Measurements from ENCODE around the gene PPP1R13B. TPM values are rescaled to one million over a fixed set of nuclear protein-coding genes. Genes with fewer than 3 reads are reported as not detected.

PPP1R13B gene
- total and polyA plus RNA-seq, 2 experiments from 2014 or later, result 2.0 to 8.5 TPM

DNA sequence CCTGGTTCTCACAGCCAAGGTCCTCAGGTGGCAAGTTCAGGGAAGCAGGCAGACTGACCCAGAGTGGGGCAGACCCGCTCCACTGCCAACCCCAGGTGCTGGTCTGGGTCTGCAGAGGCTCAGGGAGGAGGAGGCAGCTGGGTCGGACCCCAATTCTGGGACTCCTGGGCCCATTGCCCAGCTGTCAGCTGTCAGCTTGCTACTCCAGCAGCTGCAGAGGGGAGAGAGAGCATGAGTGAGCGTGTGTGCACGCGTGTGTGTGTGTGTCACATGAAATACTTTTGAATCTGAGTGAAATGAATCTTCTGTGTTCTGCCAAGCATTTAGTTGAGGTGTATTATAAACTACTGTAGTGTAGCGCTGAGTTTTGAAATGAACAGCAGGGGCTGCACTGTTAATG, 162.9 kb downstream of the PPP1R13B start:
- H3K79me2 ChIP-seq (replicated peaks; ENCODE audit: insufficient read depth), result peaks cover 39% of the 10 kb centered on the region
- H3K27ac ChIP-seq (ENCODE audit: low read depth), result no peak overlapping the region
- no peak overlapping the region for H3K27ac Mint-ChIP-seq

More for the DNA sequence above, 162.9 kb downstream of the PPP1R13B start:
- Histone ChIP-seq H3K4me1 (ENCODE audit: insufficient read depth) (no peaks in the 10 kb centered on the region), H4K20me1 (replicated peaks; ENCODE audit: insufficient read depth) (peaks cover 35% of the 10 kb centered on the region), H3K4me2 (no peak overlapping the region), H3K4me3 (no peak overlapping the region), H3K9me2 (ENCODE audit: insufficient read depth) (no peaks in the 10 kb centered on the region), H3F3A (replicated peaks; ENCODE audit: low read depth) (peaks cover 11% of the 10 kb centered on the region; the same call in 1 of the 2 replicates), H3K27me3 (ENCODE audit: insufficient read depth) (no peaks in the 10 kb centered on the region), H2AFZ (no peak overlapping the region), H3K36me3 (ENCODE audit: insufficient read depth) (peaks cover 58% of the 10 kb centered on the region)
- peaks cover 10% of the 10 kb centered on the region for H3K27me3 Mint-ChIP-seq (ENCODE audit: insufficient read depth, low read depth, poor library complexity)
- no peak overlapping the region for H3K4me3 Mint-ChIP-seq
- ATAC-seq (no peak), DNase-seq (ENCODE audit: low spot score) (no peak)
- H3K4me1 Mint-ChIP-seq, result peaks cover 1% of the 10 kb centered on the region; the same call in 2 of the 3 replicates
- H3K36me3 Mint-ChIP-seq (ENCODE audit: low read depth), result peaks cover 61% of the 10 kb centered on the region
- TF ChIP-seq, protein P1, sequence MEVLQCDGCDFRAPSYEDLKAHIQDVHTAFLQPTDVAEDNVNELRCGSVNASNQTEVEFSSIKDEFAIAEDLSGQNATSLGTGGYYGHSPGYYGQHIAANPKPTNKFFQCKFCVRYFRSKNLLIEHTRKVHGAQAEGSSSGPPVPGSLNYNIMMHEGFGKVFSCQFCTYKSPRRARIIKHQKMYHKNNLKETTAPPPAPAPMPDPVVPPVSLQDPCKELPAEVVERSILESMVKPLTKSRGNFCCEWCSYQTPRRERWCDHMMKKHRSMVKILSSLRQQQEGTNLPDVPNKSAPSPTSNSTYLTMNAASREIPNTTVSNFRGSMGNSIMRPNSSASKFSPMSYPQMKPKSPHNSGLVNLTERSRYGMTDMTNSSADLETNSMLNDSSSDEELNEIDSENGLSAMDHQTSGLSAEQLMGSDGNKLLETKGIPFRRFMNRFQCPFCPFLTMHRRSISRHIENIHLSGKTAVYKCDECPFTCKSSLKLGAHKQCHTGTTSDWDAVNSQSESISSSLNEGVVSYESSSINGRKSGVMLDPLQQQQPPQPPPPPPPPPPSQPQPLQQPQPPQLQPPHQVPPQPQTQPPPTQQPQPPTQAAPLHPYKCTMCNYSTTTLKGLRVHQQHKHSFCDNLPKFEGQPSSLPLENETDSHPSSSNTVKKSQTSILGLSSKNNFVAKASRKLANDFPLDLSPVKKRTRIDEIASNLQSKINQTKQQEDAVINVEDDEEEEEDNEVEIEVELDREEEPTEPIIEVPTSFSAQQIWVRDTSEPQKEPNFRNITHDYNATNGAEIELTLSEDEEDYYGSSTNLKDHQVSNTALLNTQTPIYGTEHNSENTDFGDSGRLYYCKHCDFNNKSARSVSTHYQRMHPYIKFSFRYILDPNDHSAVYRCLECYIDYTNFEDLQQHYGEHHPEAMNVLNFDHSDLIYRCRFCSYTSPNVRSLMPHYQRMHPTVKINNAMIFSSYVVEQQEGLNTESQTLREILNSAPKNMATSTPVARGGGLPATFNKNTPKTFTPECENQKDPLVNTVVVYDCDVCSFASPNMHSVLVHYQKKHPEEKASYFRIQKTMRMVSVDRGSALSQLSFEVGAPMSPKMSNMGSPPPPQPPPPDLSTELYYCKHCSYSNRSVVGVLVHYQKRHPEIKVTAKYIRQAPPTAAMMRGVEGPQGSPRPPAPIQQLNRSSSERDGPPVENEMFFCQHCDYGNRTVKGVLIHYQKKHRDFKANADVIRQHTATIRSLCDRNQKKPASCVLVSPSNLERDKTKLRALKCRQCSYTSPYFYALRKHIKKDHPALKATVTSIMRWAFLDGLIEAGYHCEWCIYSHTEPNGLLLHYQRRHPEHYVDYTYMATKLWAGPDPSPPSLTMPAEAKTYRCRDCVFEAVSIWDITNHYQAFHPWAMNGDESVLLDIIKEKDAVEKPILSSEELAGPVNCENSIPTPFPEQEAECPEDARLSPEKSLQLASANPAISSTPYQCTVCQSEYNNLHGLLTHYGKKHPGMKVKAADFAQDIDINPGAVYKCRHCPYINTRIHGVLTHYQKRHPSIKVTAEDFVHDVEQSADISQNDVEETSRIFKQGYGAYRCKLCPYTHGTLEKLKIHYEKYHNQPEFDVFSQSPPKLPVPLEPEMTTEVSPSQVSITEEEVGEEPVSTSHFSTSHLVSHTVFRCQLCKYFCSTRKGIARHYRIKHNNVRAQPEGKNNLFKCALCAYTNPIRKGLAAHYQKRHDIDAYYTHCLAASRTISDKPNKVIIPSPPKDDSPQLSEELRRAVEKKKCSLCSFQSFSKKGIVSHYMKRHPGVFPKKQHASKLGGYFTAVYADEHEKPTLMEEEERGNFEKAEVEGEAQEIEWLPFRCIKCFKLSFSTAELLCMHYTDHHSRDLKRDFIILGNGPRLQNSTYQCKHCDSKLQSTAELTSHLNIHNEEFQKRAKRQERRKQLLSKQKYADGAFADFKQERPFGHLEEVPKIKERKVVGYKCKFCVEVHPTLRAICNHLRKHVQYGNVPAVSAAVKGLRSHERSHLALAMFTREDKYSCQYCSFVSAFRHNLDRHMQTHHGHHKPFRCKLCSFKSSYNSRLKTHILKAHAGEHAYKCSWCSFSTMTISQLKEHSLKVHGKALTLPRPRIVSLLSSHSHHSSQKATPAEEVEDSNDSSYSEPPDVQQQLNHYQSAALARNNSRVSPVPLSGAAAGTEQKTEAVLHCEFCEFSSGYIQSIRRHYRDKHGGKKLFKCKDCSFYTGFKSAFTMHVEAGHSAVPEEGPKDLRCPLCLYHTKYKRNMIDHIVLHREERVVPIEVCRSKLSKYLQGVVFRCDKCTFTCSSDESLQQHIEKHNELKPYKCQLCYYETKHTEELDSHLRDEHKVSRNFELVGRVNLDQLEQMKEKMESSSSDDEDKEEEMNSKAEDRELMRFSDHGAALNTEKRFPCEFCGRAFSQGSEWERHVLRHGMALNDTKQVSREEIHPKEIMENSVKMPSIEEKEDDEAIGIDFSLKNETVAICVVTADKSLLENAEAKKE (CRISPR knock-in tag; IDR thresholded peaks at IDR 0.05), result no peak
- TF ChIP-seq JUNB (IDR thresholded peaks at IDR 0.05; ENCODE audit: unreplicated experiment), result no peak
- no peak for TF ChIP-seq ETS1 (IDR thresholded peaks at IDR 0.05)
- no peak for TF ChIP-seq ZNF331 (CRISPR knock-in tag; IDR thresholded peaks at IDR 0.05; ENCODE audit: low read depth)
- no peak for TF ChIP-seq EZH2 (IDR thresholded peaks at IDR 0.05; ENCODE audit: low read depth, unreplicated experiment)
- no peak for TF ChIP-seq STAT1 (IDR thresholded peaks at IDR 0.05; ENCODE audit: unreplicated experiment)
- no peak for TF ChIP-seq POLR2AphosphoS5 (IDR thresholded peaks at IDR 0.05; ENCODE audit: low read depth)
- TF ChIP-seq ZNF114 (CRISPR knock-in tag; IDR thresholded peaks at IDR 0.05), result no peak
- TF ChIP-seq EZH2phosphoT487 (IDR thresholded peaks at IDR 0.05; ENCODE audit: unreplicated experiment), result no peak
- no peak for TF ChIP-seq CREB1 (CRISPR knock-in tag; IDR thresholded peaks at IDR 0.05; ENCODE audit: low read depth)
- no peak for TF ChIP-seq NANOG (IDR thresholded peaks at IDR 0.05; ENCODE audit: borderline replicate concordance)
- TF ChIP-seq CTCF (conservative IDR thresholded peaks at IDR 0.05; ENCODE audit: low read depth in 2 of 2), result no peak
- TF ChIP-seq, protein P2, sequence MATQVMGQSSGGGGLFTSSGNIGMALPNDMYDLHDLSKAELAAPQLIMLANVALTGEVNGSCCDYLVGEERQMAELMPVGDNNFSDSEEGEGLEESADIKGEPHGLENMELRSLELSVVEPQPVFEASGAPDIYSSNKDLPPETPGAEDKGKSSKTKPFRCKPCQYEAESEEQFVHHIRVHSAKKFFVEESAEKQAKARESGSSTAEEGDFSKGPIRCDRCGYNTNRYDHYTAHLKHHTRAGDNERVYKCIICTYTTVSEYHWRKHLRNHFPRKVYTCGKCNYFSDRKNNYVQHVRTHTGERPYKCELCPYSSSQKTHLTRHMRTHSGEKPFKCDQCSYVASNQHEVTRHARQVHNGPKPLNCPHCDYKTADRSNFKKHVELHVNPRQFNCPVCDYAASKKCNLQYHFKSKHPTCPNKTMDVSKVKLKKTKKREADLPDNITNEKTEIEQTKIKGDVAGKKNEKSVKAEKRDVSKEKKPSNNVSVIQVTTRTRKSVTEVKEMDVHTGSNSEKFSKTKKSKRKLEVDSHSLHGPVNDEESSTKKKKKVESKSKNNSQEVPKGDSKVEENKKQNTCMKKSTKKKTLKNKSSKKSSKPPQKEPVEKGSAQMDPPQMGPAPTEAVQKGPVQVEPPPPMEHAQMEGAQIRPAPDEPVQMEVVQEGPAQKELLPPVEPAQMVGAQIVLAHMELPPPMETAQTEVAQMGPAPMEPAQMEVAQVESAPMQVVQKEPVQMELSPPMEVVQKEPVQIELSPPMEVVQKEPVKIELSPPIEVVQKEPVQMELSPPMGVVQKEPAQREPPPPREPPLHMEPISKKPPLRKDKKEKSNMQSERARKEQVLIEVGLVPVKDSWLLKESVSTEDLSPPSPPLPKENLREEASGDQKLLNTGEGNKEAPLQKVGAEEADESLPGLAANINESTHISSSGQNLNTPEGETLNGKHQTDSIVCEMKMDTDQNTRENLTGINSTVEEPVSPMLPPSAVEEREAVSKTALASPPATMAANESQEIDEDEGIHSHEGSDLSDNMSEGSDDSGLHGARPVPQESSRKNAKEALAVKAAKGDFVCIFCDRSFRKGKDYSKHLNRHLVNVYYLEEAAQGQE (IDR thresholded peaks at IDR 0.05; ENCODE audit: unreplicated experiment), result no peak
- no peaks in the 10 kb centered on the region for H3K9me3 Mint-ChIP-seq

Data from GM23338 (cell line).